Right atrium auricular region (tissue), 2 donors: Measurements from ENCODE around the gene RANBP17. TPM values are rescaled to one million over a fixed set of nuclear protein-coding genes. Genes with fewer than 3 reads are reported as not detected.

Experiments used
- DNase-seq: peaks from one replicate; pipeline ENCODE4 v3.0.0-alpha.2; 2019; ENCODE audit warnings: low spot score
- H3K27ac ChIP-seq, 2 donors: fragments of 200-600 bp; sonication (generic); 1 replicate in 1 of 2; 2 replicates in 1 of 2; pipeline ENCODE4 v1.5.1; 2016 to 2019
- H3K27me3 ChIP-seq, 2 donors: fragments of 200-600 bp; sonication (generic); one replicate each; pipeline versions ENCODE4 v1.5.1 to v1.6.0; 2017 to 2019
- H3K36me3 ChIP-seq: fragments of 200-600 bp; sonication (generic); one replicate; pipeline ENCODE4 v1.5.1; 2016
- H3K4me1 ChIP-seq, 2 donors: fragments of 200-600 bp; sonication (generic); one replicate each; pipeline versions ENCODE4 v1.5.1 to v1.6.0; 2017 to 2019
- H3K4me3 ChIP-seq, 2 donors: fragments of 200-600 bp; sonication (generic); 1 replicate in 1 of 2; 2 replicates in 1 of 2; pipeline ENCODE4 v1.5.1; 2017 to 2019; ENCODE audit warnings: mild to moderate bottlenecking in 1 of 2, moderate library complexity in 1 of 2
- H3K9me3 ChIP-seq, 2 donors: fragments of 200-600 bp; sonication (generic); one replicate each; pipeline ENCODE4 v1.5.1; 2019
- total RNA-seq, 2 donors: library from RNA; depleted of rRNA; stranded (reverse); fragments of >200 nt; gene quantifications; one replicate each; pipeline ENCODE4 v1.1.0, GENCODE V29; 2016
- TF ChIP-seq, protein P1 (sequence below), 2 donors: fragments of 200-600 bp; sonication (generic); IDR thresholded peaks; one replicate each; pipeline ENCODE4 v1.5.1; 2019; ENCODE audit warnings: antibody characterized with exemption in 2 of 2

Gene RANBP17
- total RNA-seq, 2 donors from 2014 or later = 1.4 to 3.6 TPM

GRCh38 chr5:171143926-171144325 is 282.1 kb downstream of the RANBP17 start:
- Histone ChIP-seq H3K4me3 (no peak overlapping the region), H3K27ac (no peak overlapping the region), H3K36me3 (no peaks in the 10 kb centered on the region), H3K27me3 (no peaks in the 10 kb centered on the region), H3K4me1 (no peaks in the 10 kb centered on the region), H3K9me3 (no peaks in the 10 kb centered on the region)
- TF ChIP-seq, protein P1, sequence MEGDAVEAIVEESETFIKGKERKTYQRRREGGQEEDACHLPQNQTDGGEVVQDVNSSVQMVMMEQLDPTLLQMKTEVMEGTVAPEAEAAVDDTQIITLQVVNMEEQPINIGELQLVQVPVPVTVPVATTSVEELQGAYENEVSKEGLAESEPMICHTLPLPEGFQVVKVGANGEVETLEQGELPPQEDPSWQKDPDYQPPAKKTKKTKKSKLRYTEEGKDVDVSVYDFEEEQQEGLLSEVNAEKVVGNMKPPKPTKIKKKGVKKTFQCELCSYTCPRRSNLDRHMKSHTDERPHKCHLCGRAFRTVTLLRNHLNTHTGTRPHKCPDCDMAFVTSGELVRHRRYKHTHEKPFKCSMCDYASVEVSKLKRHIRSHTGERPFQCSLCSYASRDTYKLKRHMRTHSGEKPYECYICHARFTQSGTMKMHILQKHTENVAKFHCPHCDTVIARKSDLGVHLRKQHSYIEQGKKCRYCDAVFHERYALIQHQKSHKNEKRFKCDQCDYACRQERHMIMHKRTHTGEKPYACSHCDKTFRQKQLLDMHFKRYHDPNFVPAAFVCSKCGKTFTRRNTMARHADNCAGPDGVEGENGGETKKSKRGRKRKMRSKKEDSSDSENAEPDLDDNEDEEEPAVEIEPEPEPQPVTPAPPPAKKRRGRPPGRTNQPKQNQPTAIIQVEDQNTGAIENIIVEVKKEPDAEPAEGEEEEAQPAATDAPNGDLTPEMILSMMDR (IDR thresholded peaks at IDR 0.05) = no peak
- DNase-seq = no peak

- TF ChIP-seq, protein P1 (IDR thresholded peaks at IDR 0.05) = no peak
- H3K4me1 ChIP-seq = no peaks in the 10 kb centered on the region
- no peak overlapping the region for H3K4me3 ChIP-seq
- H3K27ac ChIP-seq = no peak overlapping the region
- no peaks in the 10 kb centered on the region for H3K9me3 ChIP-seq
- no peak for DNase-seq
- H3K27me3 ChIP-seq = no peaks in the 10 kb centered on the region
- H3K36me3 ChIP-seq = no peaks in the 10 kb centered on the region
Observed at GRCh38 chr5:171149333-171149732, 287.5 kb downstream of the RANBP17 start.

DNA sequence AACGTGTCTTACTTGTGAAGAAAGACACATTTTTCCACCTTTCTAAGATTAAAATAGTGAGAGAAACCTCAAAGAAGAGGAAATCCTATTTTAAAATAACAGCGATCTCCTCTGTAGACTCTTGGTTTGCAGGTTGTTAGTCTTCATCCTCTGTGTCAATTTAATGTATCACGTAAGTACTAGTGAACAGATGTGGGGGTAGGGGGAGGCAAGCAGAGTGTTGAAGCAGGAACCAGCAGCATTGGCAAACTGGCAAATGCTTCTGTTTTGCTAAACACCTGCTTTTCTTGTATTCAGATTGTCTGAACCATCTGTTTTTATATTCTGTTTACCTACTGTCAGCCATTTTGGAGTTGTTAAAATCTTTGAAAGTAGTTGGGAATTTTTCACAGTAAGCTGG is 288.0 kb downstream of the RANBP17 start:
- Histone ChIP-seq H3K4me3 (no peak overlapping the region), H3K9me3 (no peaks in the 10 kb centered on the region), H3K27me3 (no peaks in the 10 kb centered on the region), H3K27ac (no peak overlapping the region), H3K4me1 (no peaks in the 10 kb centered on the region), H3K36me3 (no peaks in the 10 kb centered on the region)
- TF ChIP-seq, protein P1 (IDR thresholded peaks at IDR 0.05) = no peak
- no peak for DNase-seq

DNA sequence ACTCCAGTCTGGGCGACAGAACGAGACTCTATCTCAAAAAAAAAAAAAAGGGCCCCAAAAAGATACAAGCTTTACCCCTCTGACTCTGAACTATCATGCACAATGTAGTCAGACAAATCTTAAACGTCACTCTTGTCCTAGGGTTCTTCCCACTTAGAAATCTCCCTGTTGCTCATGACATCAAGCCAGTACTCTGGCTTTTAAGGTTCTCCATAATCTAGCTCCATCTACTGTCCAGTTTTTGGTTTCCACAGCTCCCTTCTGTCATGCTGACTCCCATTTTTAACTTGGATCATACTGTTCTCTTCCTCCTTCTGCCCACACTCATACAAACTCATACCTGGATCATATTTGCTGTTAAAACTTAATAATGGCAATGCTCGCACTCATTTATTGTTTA is 290.6 kb downstream of the RANBP17 start:
- H3K9me3 ChIP-seq = no peaks in the 10 kb centered on the region
- no peak overlapping the region for H3K4me3 ChIP-seq
- no peaks in the 10 kb centered on the region for H3K4me1 ChIP-seq
- no peaks in the 10 kb centered on the region for H3K36me3 ChIP-seq
- no peak overlapping the region for H3K27ac ChIP-seq
- TF ChIP-seq, protein P1 (IDR thresholded peaks at IDR 0.05) = no peak
- no peaks in the 10 kb centered on the region for H3K27me3 ChIP-seq
- DNase-seq = no peak

- no peaks in the 10 kb centered on the region for H3K36me3 ChIP-seq
- no peaks in the 10 kb centered on the region for H3K9me3 ChIP-seq
- no peak overlapping the region for H3K27ac ChIP-seq
- DNase-seq = no peak
- H3K4me1 ChIP-seq = no peaks in the 10 kb centered on the region
- H3K4me3 ChIP-seq = no peak overlapping the region
- TF ChIP-seq, protein P1 (IDR thresholded peaks at IDR 0.05) = no peak
- no peaks in the 10 kb centered on the region for H3K27me3 ChIP-seq
Observed at GRCh38 chr5:171155621-171156020, 293.8 kb downstream of the RANBP17 start.

- H3K4me1 ChIP-seq = no peaks in the 10 kb centered on the region
- no peaks in the 10 kb centered on the region for H3K36me3 ChIP-seq
- H3K27me3 ChIP-seq = no peaks in the 10 kb centered on the region
- H3K4me3 ChIP-seq = no peak overlapping the region
- no peaks in the 10 kb centered on the region for H3K9me3 ChIP-seq
- TF ChIP-seq, protein P1 (IDR thresholded peaks at IDR 0.05) = no peak
- no peak overlapping the region for H3K27ac ChIP-seq
- no peak for DNase-seq
Observed at GRCh38 chr5:171157276-171157675, 295.5 kb downstream of the RANBP17 start.
